SIG-M5 (cell line): Measurements from ENCODE around the gene MTA3.
A peak's percentile ranks its signal among the peaks of the same experiment; 100 is the strongest.

Experiments
- DNase-seq: peaks from one replicate; lab custom pipeline; 2025; lab: John Stamatoyannopoulos, UW

Gene MTA3

DNA sequence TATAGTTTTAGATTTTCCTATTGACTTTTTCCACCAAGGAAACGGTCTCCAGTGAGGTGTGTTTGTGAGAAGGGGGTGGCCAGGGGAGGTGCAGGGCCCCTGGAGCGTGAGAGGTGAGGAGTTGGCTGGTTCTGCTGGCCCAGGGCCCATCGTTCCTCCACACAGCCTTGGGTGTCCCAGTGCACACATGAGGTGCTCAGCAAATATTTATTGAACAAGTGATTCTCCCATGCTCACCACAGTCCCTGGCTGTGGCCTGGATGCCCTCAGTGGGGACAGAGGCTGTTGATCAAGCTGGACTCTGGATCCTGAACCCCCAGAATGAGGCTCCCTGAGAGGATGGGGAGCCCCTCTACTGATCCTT is 219.0 kb downstream of the MTA3 start:
- no peak for DNase-seq

GRCh38 chr2:42787788-42788477 is 219.5 kb downstream of the MTA3 start:
- DNase-seq = no peak

DNA sequence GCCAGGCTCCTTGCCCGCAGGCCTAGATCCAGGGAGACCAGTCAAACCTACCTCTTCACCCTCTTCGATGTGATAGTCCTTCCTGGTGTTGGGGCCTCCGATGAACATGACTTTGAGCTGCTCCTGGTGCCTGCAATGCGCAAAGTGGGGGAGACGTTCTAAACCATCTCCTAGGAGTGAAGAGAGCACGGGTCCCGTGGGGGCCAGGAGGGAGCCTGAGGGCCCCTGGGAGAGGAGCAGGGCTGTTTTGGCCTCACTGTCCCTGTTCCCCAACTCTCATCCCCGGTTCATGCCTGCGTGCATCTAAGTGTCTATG is 220.0 kb downstream of the MTA3 start:
- DNase-seq = no peak

DNA sequence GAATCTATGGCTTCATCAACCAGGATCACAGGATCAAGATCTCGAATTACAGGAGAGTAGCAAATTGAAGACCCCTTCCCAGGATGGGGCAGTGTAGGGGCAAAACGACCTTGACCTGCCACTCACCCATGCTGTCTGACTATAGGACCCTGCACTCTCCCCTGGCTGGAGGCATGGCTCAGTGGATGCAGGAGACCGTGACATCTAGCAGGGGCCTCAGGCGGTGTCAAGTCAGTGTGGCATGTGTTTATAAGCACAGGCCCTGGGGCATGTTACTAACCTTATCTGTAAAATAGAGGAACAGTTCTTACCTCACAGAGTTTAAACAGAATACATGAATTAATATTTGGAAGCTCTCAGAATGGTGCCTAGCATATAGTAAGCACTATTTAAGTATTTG is 220.4 kb downstream of the MTA3 start:
- no peak for DNase-seq

GRCh38 chr2:42789751-42790150 is 221.3 kb downstream of the MTA3 start:
- DNase-seq = no peak

DNA sequence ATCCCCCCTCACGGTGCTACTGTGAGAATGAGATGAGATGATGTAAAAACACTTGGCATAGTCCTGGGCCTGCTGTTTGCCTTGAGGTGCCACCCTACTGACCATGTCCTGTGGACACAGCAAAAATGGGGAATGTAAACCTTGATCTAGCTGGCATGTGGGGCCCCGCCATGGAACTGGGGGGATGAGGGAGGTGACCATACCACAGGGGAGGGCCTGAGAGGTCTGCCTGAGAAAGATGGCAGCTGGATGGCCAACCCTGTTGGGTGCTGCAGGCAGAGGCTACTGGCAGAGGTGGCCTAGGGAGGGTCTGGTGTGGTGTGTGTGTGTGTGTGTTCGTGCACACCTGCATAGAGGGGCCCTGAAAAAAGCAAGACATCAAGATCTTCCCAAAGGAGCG is 223.2 kb downstream of the MTA3 start:
- DNase-seq = no peak

DNA sequence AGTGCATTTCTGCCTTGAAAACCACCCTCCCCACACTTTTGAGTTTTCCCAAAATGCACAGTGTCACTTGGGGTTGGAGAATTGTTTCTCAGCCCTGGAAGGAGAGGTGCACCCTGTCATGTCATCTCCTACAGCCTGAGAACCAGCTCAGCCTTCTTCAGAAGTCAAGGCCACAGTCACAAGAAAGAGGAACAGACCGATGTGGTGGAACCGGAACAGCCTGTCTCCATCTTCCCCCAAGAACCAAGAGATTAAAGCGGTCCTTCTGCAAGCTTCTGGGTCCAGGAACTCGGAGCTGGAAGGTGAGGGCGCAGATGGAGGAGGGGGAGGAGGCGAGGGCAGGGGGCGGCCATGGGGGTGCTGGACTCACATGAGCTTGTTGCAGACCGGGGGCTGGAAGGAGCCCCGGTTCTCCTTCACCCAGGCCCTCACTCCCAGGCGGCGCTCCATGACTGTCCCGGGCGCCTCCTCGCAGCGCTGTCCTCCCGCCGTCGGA is 223.7 kb downstream of the MTA3 start:
- peak; percentile 59 for DNase-seq

DNA sequence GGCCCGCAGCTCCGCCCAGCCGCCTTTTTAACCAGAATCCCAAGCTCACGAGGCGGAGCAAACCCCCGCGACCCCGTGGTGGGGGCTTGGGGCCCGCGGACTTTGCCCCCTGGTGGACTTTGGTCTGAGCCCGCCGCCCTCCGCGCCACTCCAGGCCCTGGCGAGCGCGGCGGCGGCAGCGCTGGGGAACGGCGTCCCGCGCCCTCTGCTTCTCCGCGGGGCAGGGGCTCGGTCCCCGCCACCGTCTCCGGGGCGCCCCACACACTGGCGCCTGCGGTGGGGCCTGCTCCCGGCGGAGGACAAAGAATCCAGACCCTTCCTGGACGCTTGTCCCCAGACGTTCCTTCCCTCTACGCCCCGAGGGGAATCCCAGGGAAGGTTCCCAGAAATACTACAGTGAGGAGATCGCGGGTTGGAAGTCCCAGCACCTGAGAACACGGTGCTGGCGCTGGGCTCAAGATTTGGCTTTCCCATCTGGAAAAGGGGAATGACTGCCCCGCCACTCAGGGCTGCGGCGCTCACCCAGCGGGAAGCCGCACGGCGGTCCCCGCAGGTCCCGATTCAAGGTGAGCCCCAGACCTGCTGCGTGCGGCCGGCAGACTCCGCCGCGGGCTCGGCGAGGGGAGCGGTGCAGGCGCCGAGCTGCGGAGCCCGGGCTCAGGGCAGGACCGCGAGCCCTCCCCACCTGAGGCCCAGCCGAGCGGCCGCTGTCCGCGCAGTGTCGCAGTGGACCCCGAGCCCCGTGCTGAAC is 224.3 kb downstream of the MTA3 start, which contains the start of gene HAAO:
TSS of gene HAAO (minus strand) at position 1 of the 751 bp plus-strand sequence. CDS start 47 bp downstream, outside the sequence.
- DNase-seq = no peak

- no peak for DNase-seq
These were observed 225.2 kb downstream of the MTA3 start for GRCh38 chr2:42793334-42794270.

GRCh38 chr2:42794271-42795046 is 226.0 kb downstream of the MTA3 start:
- DNase-seq = no peak

- DNase-seq = no peak
These were observed 226.8 kb downstream of the MTA3 start for GRCh38 chr2:42795275-42795674.

DNA sequence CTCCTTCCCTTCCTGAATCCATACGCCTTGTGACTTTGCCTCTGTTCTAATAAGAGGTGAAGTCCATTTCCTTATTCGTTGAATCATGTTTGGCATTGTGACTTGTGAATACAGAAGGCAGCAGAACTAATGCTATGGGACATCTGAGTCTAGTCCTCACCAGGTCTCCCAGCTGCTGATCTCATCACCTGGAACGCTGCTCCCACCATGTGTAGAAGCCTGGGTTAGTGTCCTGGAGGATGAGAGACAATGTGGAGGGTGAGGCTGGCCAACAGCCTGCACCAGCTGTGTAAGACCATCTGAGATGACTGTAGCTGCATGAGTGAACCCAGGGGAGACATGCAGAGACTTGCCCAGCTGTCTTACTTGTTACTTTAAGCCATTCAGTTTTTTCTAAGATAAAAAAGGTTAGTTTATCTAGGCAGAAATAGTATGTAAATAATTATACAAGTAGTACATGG is 227.4 kb downstream of the MTA3 start:
- no peak for DNase-seq

GRCh38 chr2:42796427-42797248 is 228.2 kb downstream of the MTA3 start:
- no peak for DNase-seq

GRCh38 chr2:42797281-42797680 is 228.8 kb downstream of the MTA3 start:
- DNase-seq = no peak

DNA sequence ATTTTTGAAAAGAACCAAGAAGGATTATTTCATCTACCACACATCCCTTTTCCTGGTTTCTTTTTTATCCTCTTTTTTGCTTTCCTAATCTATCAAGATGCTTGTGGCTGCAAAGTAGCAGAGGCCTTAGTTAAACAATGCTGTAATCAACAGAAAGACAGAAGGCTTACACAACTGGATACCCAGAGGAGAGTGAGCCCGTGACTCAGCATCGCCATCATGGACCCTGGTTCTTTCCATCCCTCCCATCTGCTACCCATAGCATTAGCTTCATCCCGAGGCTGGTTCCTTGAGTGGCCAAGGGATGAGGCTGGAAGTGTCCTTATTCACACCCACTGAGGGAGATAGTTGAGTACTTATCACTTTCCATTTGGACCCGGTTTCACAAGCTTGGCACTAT is 231.4 kb downstream of the MTA3 start:
- DNase-seq = no peak

DNA sequence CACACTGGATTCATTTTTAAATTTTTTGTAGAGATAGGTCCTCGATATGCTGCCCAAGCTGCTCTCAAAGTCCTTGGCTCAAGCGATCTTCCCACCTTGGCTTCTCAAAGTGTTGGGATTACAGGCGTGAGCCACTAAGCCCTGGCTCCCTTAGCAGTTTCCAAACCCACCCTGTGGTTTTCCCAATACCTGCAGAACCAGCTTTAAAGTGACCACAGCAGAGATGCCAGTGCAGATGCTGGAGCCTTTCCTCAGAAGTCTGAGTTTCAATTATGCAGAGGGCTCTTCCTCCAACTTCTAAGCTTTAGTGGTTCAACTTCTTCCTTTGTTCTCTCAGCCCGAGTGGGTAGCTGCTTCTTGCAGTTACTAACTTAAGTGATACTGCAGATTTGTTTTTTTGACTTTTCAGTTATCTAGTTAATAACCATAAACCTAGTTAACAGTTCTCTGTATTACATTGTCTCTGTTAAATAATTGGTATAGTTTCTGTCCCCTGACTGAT is 232.1 kb downstream of the MTA3 start:
- no peak for DNase-seq

- DNase-seq = no peak
These were observed 232.5 kb downstream of the MTA3 start for GRCh38 chr2:42800981-42801380.

DNA sequence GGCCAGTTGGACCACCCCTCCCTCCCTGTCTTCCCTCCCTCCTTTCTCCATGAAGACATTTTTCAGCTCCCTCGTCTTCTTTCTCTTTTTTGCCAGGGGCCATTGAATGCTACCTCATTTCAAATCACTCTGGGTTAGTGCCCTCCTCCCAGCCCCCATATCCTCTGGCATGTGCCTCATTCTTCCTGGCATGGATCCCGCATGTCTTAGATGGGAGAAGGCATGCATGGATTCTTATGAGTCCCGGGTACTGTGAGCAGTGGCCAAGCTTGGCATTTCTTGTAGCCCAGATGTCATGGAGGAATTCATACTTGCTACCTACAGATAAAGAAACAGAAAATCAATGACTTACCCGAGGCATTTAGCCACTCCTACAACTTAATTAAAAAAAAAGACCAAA is 232.9 kb downstream of the MTA3 start:
- no peak for DNase-seq

GRCh38 chr2:42802150-42802549 is 233.7 kb downstream of the MTA3 start:
- DNase-seq = no peak

DNA sequence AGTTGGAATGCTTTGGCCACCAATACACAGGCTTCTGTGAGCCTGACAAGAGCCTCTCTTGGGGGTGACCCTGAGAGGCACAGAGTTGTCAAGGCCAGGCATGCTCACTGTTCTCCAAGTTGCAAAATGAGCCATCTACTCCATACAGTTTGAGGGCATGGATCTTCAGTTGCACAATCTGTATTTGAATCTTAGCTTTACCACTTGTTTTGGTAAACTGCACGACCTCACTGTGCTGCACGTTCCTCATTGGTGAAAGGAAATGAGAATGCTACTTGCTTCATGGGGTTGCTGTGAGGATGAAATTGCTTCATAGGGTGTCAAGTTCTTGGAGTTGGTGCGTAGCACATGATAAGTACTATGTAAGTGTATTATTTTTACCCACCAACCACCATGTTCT is 235.9 kb downstream of the MTA3 start:
- peak; percentile 88 for DNase-seq

DNA sequence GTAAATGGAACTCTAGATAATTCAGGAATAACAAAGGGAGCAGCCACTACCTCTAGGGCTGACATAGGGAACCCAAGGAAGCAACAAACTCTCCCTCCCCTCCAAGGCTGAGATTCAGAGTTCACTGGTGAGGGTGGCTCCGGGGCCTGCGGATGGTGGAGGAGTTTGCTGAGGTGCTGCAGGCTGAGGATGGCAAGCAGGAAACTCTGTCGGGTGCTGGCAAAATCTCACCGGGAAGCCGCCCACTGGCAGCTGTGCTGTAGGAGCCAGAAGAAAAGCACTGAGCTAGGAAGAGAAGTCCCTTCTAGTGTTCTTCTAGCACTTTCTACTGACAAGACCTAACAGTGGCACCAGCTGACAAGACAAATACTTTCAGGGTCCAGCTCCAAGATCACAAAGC is 236.5 kb downstream of the MTA3 start:
- DNase-seq = no peak
